Breast epithelium (tissue), 4 donors: ENCODE data around the gene ZFHX3. TPM values are rescaled to one million over a fixed set of nuclear protein-coding genes. Genes with fewer than 3 reads are reported as not detected.
A peak's percentile ranks its signal among the peaks of the same experiment; 100 is the strongest.

Experiments
- DNase-seq, 2 donors: peaks; one replicate each; pipeline ENCODE4 v3.0.0-alpha.2; 2019; ENCODE audit warnings: low spot score in 2 of 2
- H3K27ac ChIP-seq, 2 donors: fragments of 200-600 bp; sonication (generic) in 1 of 2; one replicate each; pipeline ENCODE4 v1.5.1; 2016 to 2019; ENCODE audit warnings: mild to moderate bottlenecking in 1 of 2
- H3K27me3 ChIP-seq, 2 donors: fragments of 200-600 bp; sonication (generic) in 1 of 2; one replicate each; pipeline versions ENCODE4 v1.5.1 to v1.6.0; 2017 to 2019; ENCODE audit warnings: control low read depth in 1 of 2, mild to moderate bottlenecking in 1 of 2
- H3K36me3 ChIP-seq: fragments of 200-600 bp; one replicate; pipeline ENCODE4 v1.5.1; 2019
- H3K4me1 ChIP-seq, 2 donors: fragments of 200-600 bp; sonication (generic); one replicate each; pipeline ENCODE4 v1.5.1; 2016 to 2019; ENCODE audit warnings: control low read depth in 1 of 2
- H3K4me3 ChIP-seq, 3 donors: fragments of 200-600 bp; sonication (generic); 1 replicate in 2 of 3; 2 replicates in 1 of 3; pipeline ENCODE4 v1.5.1; 2016 to 2019; ENCODE audit warnings: mild to moderate bottlenecking in 3 of 3, moderate library complexity in 2 of 3
- H3K9me3 ChIP-seq, 2 donors: fragments of 200-600 bp; sonication (generic) in 1 of 2; one replicate each; pipeline ENCODE4 v1.5.1; 2016 to 2019; ENCODE audit warnings: control low read depth in 1 of 2
- CTCF ChIP-seq, 3 donors: fragments of 450-650 bp; IDR thresholded peaks; one replicate each; pipeline ENCODE4 v1.5.1; 2016 to 2017; ENCODE audit warnings: antibody characterized with exemption in 3 of 3, mild to moderate bottlenecking in 3 of 3, moderate library complexity in 3 of 3
- POLR2A ChIP-seq: fragments of 450-650 bp; IDR thresholded peaks from one replicate; pipeline ENCODE4 v1.6.1; 2016; ENCODE audit warnings: antibody characterized with exemption, mild to moderate bottlenecking, moderate library complexity
- POLR2AphosphoS5 ChIP-seq, 3 donors: sonication (generic); formaldehyde crosslinking; IDR thresholded peaks; one replicate each; pipeline ENCODE4 v1.6.1; 2017; ENCODE audit warnings: antibody characterized with exemption in 3 of 3
- intact Hi-C: fragments of 100-400 bp; cut with DNase I; formaldehyde crosslinking; loops from one replicate; pipeline ENCODE4 v1.15.1; 2023; ENCODE audit warnings: low total_unique reads
- total RNA-seq, 3 donors: library from RNA; depleted of rRNA; stranded (reverse); fragments of >200 nt; gene quantifications; one replicate each; pipeline ENCODE4 v1.1.0, GENCODE V29; 2016

ZFHX3 gene
- total RNA-seq, 3 donors from 2014 or later = 10.8 to 36.0 (median 11.8) TPM

- Histone ChIP-seq H3K4me1 (no peaks in the 10 kb centered on the region), H3K9me3 (no peaks in the 10 kb centered on the region), H3K27me3 (no peaks in the 10 kb centered on the region), H3K36me3 (no peaks in the 10 kb centered on the region), H3K4me3 (no peak overlapping the region), H3K27ac (no peak overlapping the region)
- TF ChIP-seq POLR2AphosphoS5 (IDR thresholded peaks at IDR 0.05) (no peak), POLR2A (no peak), CTCF (IDR thresholded peaks at IDR 0.05) (no peak)
- intact Hi-C loops = no loop called here
- no peak for DNase-seq
Observed at GRCh38 chr16:72911971-72912370, 136.0 kb downstream of the ZFHX3 start.

- no peak for TF ChIP-seq CTCF (IDR thresholded peaks at IDR 0.05)
- no peak for TF ChIP-seq POLR2AphosphoS5 (IDR thresholded peaks at IDR 0.05)
- TF ChIP-seq POLR2A = no peak
- Histone ChIP-seq H3K36me3 (no peaks in the 10 kb centered on the region), H3K4me3 (no peak overlapping the region), H3K27ac (no peak overlapping the region), H3K27me3 (no peaks in the 10 kb centered on the region), H3K9me3 (no peaks in the 10 kb centered on the region), H3K4me1 (no peaks in the 10 kb centered on the region)
- DNase-seq = no peak
- intact Hi-C loops = no loop called here
Observed at GRCh38 chr16:72910875-72911274, 137.1 kb downstream of the ZFHX3 start.

- Histone ChIP-seq H3K4me1 (no peaks in the 10 kb centered on the region), H3K27ac (no peak overlapping the region), H3K36me3 (no peaks in the 10 kb centered on the region), H3K27me3 (no peaks in the 10 kb centered on the region), H3K4me3 (no peak overlapping the region), H3K9me3 (no peaks in the 10 kb centered on the region)
- intact Hi-C loops = no loop called here
- TF ChIP-seq CTCF (IDR thresholded peaks at IDR 0.05) (no peak), POLR2A (no peak), POLR2AphosphoS5 (IDR thresholded peaks at IDR 0.05) (no peak)
- DNase-seq = no peak
Observed at GRCh38 chr16:72910381-72910780, 137.5 kb downstream of the ZFHX3 start.

- H3K4me1 ChIP-seq = no peaks in the 10 kb centered on the region
- TF ChIP-seq POLR2AphosphoS5 (IDR thresholded peaks at IDR 0.05) = no peak
- no peak for TF ChIP-seq CTCF (IDR thresholded peaks at IDR 0.05)
- no peak for TF ChIP-seq POLR2A
- DNase-seq = no peak
- no peaks in the 10 kb centered on the region for H3K9me3 ChIP-seq
- no peak overlapping the region for H3K27ac ChIP-seq
- intact Hi-C loops = no loop called here
- H3K27me3 ChIP-seq = no peaks in the 10 kb centered on the region
- H3K4me3 ChIP-seq = no peak overlapping the region
- no peaks in the 10 kb centered on the region for H3K36me3 ChIP-seq
Observed at GRCh38 chr16:72909196-72909595, 138.7 kb downstream of the ZFHX3 start.

- Histone ChIP-seq H3K27me3 (no peaks in the 10 kb centered on the region), H3K27ac (no peak overlapping the region), H3K9me3 (no peaks in the 10 kb centered on the region), H3K4me3 (no peak overlapping the region), H3K4me1 (no peaks in the 10 kb centered on the region), H3K36me3 (no peaks in the 10 kb centered on the region)
- TF ChIP-seq POLR2AphosphoS5 (IDR thresholded peaks at IDR 0.05) (no peak), POLR2A (no peak), CTCF (IDR thresholded peaks at IDR 0.05) (no peak)
- peak in 1 of 2 donors; percentile 37 for DNase-seq
- intact Hi-C loops = no loop called here
Observed at GRCh38 chr16:72908362-72909167, 139.4 kb downstream of the ZFHX3 start.
